ENCODE results near the gene MYO1D. TPM values are rescaled to one million over a fixed set of nuclear protein-coding genes. Genes with fewer than 3 reads are reported as not detected.

Gene MYO1D
- total RNA-seq, 2 donors from 2014 or later = 42.9 to 43.7 TPM

GRCh38 chr17:32523827-32524552, 352.9 kb downstream of the MYO1D start:
- 93 to 96% methylated on average over 10 to 12 of the region's 12 CpGs for WGBS, 2 experiments (ENCODE audit: insufficient coverage in 1 of 2, insufficient read length in 1 of 2)
- Histone ChIP-seq H3K27ac (ENCODE audit: low read depth, low read length) (no peak overlapping the region), H3K9ac (ENCODE audit: extremely low read depth, low read length, poor library complexity, severe bottlenecking) (no peak overlapping the region), H3K36me3 (ENCODE audit: control insufficient read depth, insufficient read depth, low read length) (no peaks in the 10 kb centered on the region), H3K9me3 (ENCODE audit: control insufficient read depth, low read length) (no peaks in the 10 kb centered on the region), H3K4me3 (ENCODE audit: low read length) (no peak overlapping the region), H3K4me1 (ENCODE audit: control insufficient read depth, insufficient read depth, low read length) (peaks cover 7% of the 10 kb centered on the region), H3K27me3 (ENCODE audit: control insufficient read depth, insufficient read depth, low read length, poor library complexity, severe bottlenecking) (no peaks in the 10 kb centered on the region)
- no peaks in the 10 kb centered on the region for H3K27me3 Mint-ChIP-seq (ENCODE audit: insufficient read depth)
- no peak for TF ChIP-seq CTCF (conservative IDR thresholded peaks at IDR 0.05)
- no peak overlapping the region for H3K4me3 Mint-ChIP-seq
- DNase-seq = no peak
- no peak overlapping the region for H3K27ac Mint-ChIP-seq
- peaks cover 12% of the 10 kb centered on the region for H3K36me3 Mint-ChIP-seq (ENCODE audit: low read depth)
- H3K4me1 Mint-ChIP-seq = peaks cover 29% of the 10 kb centered on the region
- no peaks in the 10 kb centered on the region for H3K9me3 Mint-ChIP-seq

DNA sequence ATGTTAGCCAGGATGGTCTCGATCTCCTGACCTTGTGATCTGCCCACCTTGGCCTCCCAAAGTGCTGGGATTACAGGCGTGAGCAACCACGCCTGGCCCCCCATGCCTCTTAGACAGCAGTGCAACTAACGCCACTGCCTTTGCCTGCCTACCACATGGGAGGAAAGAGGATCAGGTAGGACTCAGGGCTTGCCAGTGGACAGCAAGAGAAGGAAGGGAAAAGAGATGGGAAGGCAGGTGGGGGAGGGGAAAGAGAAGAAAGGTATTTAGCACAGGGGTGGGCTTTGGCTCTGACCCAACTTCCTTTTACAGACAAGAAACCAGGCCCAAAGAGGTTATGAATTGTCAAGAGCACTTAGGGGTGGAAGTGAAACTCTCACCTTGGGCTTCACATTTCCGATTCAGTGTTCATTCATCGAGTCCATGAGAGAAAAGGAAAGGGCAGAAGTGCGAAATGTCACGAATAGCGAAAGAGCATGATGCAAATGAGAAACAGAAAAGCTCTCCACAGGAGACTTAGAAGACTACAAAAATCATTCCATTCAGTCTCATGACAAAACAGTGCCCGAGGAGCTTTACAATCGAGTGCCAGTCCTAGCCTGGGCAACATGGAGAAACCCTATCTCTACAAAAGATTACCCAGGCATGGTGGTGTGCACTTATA, 353.8 kb downstream of the MYO1D start:
- no peak for TF ChIP-seq CTCF (conservative IDR thresholded peaks at IDR 0.05)
- Histone ChIP-seq H3K36me3 (ENCODE audit: control insufficient read depth, insufficient read depth, low read length) (no peaks in the 10 kb centered on the region), H3K9me3 (ENCODE audit: control insufficient read depth, low read length) (no peaks in the 10 kb centered on the region), H3K27ac (ENCODE audit: low read depth, low read length) (no peak overlapping the region), H3K4me3 (ENCODE audit: low read length) (no peak overlapping the region), H3K27me3 (ENCODE audit: control insufficient read depth, insufficient read depth, low read length, poor library complexity, severe bottlenecking) (no peaks in the 10 kb centered on the region), H3K9ac (ENCODE audit: extremely low read depth, low read length, poor library complexity, severe bottlenecking) (no peak overlapping the region), H3K4me1 (ENCODE audit: control insufficient read depth, insufficient read depth, low read length) (peaks cover 15% of the 10 kb centered on the region)
- peak; percentile 66 for DNase-seq
- Mint-ChIP-seq H3K27me3 (ENCODE audit: insufficient read depth) (no peaks in the 10 kb centered on the region), H3K4me3 (no peak overlapping the region), H3K4me1 (peaks cover 33% of the 10 kb centered on the region), H3K36me3 (ENCODE audit: low read depth) (peaks cover 4% of the 10 kb centered on the region), H3K9me3 (no peaks in the 10 kb centered on the region), H3K27ac (peak overlapping the region; percentile 42)
- WGBS, 2 experiments (ENCODE audit: insufficient coverage in 1 of 2, insufficient read length in 1 of 2) = 90% methylated on average over 7 to 11 of the region's 11 CpGs

- peak; percentile 68 for DNase-seq
- H3K27me3 Mint-ChIP-seq (ENCODE audit: insufficient read depth) = no peaks in the 10 kb centered on the region
- H3K9me3 Mint-ChIP-seq = no peaks in the 10 kb centered on the region
- no peak overlapping the region for H3K4me3 ChIP-seq (ENCODE audit: low read length)
- no peak overlapping the region for H3K9ac ChIP-seq (ENCODE audit: extremely low read depth, low read length, poor library complexity, severe bottlenecking)
- H3K4me3 Mint-ChIP-seq = no peak overlapping the region
- no peaks in the 10 kb centered on the region for H3K9me3 ChIP-seq (ENCODE audit: control insufficient read depth, low read length)
- peak overlapping the region; percentile 94 for H3K27ac Mint-ChIP-seq
- no peaks in the 10 kb centered on the region for H3K36me3 ChIP-seq (ENCODE audit: control insufficient read depth, insufficient read depth, low read length)
- H3K4me1 ChIP-seq (ENCODE audit: control insufficient read depth, insufficient read depth, low read length) = peaks cover 29% of the 10 kb centered on the region
- H3K4me1 Mint-ChIP-seq = peaks cover 53% of the 10 kb centered on the region
- no peaks in the 10 kb centered on the region for H3K27me3 ChIP-seq (ENCODE audit: control insufficient read depth, insufficient read depth, low read length, poor library complexity, severe bottlenecking)
- 77 to 86% methylated on average over 5 to 9 of the region's 9 CpGs for WGBS, 2 experiments (ENCODE audit: insufficient coverage in 1 of 2, insufficient read length in 1 of 2)
- no peak for TF ChIP-seq CTCF (conservative IDR thresholded peaks at IDR 0.05)
- H3K36me3 Mint-ChIP-seq (ENCODE audit: low read depth) = peaks cover 2% of the 10 kb centered on the region
- H3K27ac ChIP-seq (ENCODE audit: low read depth, low read length) = peak overlapping the region; percentile 98
Measured at GRCh38 chr17:32520737-32521404, 356.1 kb downstream of the MYO1D start.
